ENCODE data around the gene PLEKHG4. TPM values are rescaled to one million over a fixed set of nuclear protein-coding genes. Genes with fewer than 3 reads are reported as not detected.
A peak's percentile ranks its signal among the peaks of the same experiment; 100 is the strongest.

PLEKHG4 gene
- total RNA-seq, 1 donor from 2014 or later, result 12.4 TPM

GRCh38 chr16:67265834-67266233, 13.5 kb upstream of the PLEKHG4 start:
- no peak overlapping the region for H3K27ac ChIP-seq
- DNase-seq, result peak; percentile 20
- intact Hi-C loops (cut with DNase I), result no loop called here

GRCh38 chr16:67268136-67268579, 11.2 kb upstream of the PLEKHG4 start:
- intact Hi-C loops (cut with DNase I), result no loop called here
- Histone ChIP-seq H3K27me3 (ENCODE audit: low read depth) (no peaks in the 10 kb centered on the region), H3K4me3 (no peak overlapping the region), H3K4me1 (no peaks in the 10 kb centered on the region), H3K27ac (no peak overlapping the region), H3K9me3 (no peaks in the 10 kb centered on the region), H3K36me3 (no peaks in the 10 kb centered on the region)
- DNase-seq (peak; percentile 69), ATAC-seq (peak; percentile 85 to 92)
- TF ChIP-seq CTCF (IDR thresholded peaks at IDR 0.05), result no peak

More at GRCh38 chr16:67265834-67266233, 13.5 kb upstream of the PLEKHG4 start:
- Histone ChIP-seq H3K27me3 (ENCODE audit: low read depth) (no peaks in the 10 kb centered on the region), H3K9me3 (no peaks in the 10 kb centered on the region), H3K36me3 (no peaks in the 10 kb centered on the region), H3K4me3 (no peak overlapping the region), H3K4me1 (no peaks in the 10 kb centered on the region)
- no peak for ATAC-seq
- TF ChIP-seq CTCF (IDR thresholded peaks at IDR 0.05), result no peak

GRCh38 chr16:67269766-67270165, 9.6 kb upstream of the PLEKHG4 start:
- H3K27me3 ChIP-seq (ENCODE audit: low read depth), result no peaks in the 10 kb centered on the region
- TF ChIP-seq CTCF (IDR thresholded peaks at IDR 0.05), result no peak
- ATAC-seq (no peak), DNase-seq (no peak)
- no peaks in the 10 kb centered on the region for H3K36me3 ChIP-seq
- no peak overlapping the region for H3K4me3 ChIP-seq
- intact Hi-C loops (cut with DNase I), result no loop called here
- no peaks in the 10 kb centered on the region for H3K9me3 ChIP-seq
- H3K4me1 ChIP-seq, result no peaks in the 10 kb centered on the region
- no peak overlapping the region for H3K27ac ChIP-seq

- H3K9me3 ChIP-seq, result no peaks in the 10 kb centered on the region
- peak in 1 of 2 donors; percentile 12 for ATAC-seq
- intact Hi-C loops (cut with DNase I), result no loop called here
- H3K27ac ChIP-seq, result no peak overlapping the region
- H3K4me1 ChIP-seq, result no peaks in the 10 kb centered on the region
- TF ChIP-seq CTCF (IDR thresholded peaks at IDR 0.05), result no peak
- H3K36me3 ChIP-seq, result no peaks in the 10 kb centered on the region
- H3K27me3 ChIP-seq (ENCODE audit: low read depth), result no peaks in the 10 kb centered on the region
- no peak overlapping the region for H3K4me3 ChIP-seq
- no peak for DNase-seq
Measured at GRCh38 chr16:67270931-67271338, 8.4 kb upstream of the PLEKHG4 start.

GRCh38 chr16:67271446-67271845, 7.9 kb upstream of the PLEKHG4 start:
- Histone ChIP-seq H3K36me3 (no peaks in the 10 kb centered on the region), H3K27ac (no peak overlapping the region), H3K9me3 (no peaks in the 10 kb centered on the region), H3K4me3 (no peak overlapping the region), H3K4me1 (no peaks in the 10 kb centered on the region), H3K27me3 (ENCODE audit: low read depth) (no peaks in the 10 kb centered on the region)
- intact Hi-C loops (cut with DNase I), result no loop called here
- DNase-seq, result no peak
- ATAC-seq, result no peak
- TF ChIP-seq CTCF (IDR thresholded peaks at IDR 0.05), result no peak

- H3K4me1 ChIP-seq, result peaks cover 21% of the 10 kb centered on the region
- ATAC-seq (no peak), DNase-seq (no peak)
- H3K36me3 ChIP-seq, result no peaks in the 10 kb centered on the region
- intact Hi-C loops (cut with DNase I), result no loop called here
- H3K27ac ChIP-seq, result no peak overlapping the region
- H3K27me3 ChIP-seq (ENCODE audit: low read depth), result no peaks in the 10 kb centered on the region
- no peak for TF ChIP-seq CTCF (IDR thresholded peaks at IDR 0.05)
- H3K9me3 ChIP-seq, result no peaks in the 10 kb centered on the region
- no peak overlapping the region for H3K4me3 ChIP-seq
Measured at GRCh38 chr16:67275321-67275720, 4.0 kb upstream of the PLEKHG4 start.

All from lower lobe of right lung (tissue), 2 donors.